Inflammatory macrophage (primary cell): ENCODE results near the gene ST8SIA6.
"Not testable (repeated sequence)": the region's sequence is repeated elsewhere in the genome, so short reads cannot be mapped to it uniquely, and the experiment has no call there.

Experiments
- DNase-seq, 2 donors: peaks; one replicate each; pipeline ENCODE4 v3.0.0-alpha.2; 2020 to 2022

Gene ST8SIA6

GRCh38 chr10:17340144-17340829 is 114.1 kb downstream of the ST8SIA6 start:
- DNase-seq: no peak

- no peak for DNase-seq
Measured at GRCh38 chr10:17335065-17335464, 119.3 kb downstream of the ST8SIA6 start.

DNA sequence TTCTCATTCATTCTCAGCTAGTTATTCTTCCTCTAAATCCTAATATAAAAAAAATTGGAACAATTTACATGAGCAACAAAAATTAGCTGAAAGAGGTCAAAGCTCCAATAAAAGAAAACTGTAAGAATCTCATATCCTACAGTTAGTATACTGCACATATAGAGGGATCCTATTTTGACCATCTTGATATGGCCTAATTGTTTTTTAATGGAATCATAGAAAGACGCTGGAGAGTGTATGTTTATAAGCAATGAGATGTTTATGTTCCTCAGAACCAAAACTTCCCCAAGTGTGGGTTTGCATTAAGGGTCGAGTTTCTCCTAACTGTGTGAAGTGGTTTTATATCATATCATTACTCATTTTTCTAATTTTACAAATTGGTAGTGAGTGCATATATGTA is 123.9 kb downstream of the ST8SIA6 start:
- DNase-seq: no peak

DNA sequence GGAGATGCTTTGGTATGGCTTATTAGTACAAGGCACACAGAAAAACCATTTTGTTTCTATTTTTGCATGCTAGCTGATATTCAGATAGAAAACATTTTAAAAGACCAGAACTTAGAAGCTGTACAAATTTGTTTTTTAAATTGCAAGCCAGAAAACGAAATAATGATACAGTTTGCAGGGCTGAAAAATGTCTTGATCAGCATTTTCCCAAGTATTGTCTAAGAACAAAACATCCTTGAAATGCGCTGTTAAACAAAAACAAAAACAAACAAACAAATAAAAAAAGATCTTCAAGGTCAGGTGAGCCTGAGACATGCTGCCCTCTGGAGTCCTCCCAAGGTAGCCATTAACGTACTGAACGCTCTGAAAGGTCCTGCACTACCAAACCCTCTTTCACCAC is 128.0 kb downstream of the ST8SIA6 start:
- DNase-seq: no peak

DNA sequence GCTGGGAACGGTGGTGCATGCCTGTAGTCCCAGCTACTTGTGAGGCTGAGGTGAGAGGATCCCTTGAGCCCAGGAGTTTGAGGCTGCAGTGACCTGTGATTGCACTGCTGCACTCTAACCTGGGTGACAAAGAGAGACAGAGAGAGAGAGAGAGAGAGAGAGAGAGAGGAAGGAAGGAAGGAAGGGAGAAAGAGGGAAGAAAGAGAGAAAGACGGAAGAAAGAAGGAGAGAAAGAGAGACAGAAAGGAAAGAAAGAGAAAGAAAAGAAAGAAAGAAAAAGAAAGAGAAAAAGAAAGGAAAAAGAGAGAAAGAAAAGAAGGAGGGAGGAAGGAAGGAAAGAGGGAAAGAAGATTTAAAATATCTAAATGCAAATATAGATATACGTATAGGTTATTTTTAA is 132.4 kb downstream of the ST8SIA6 start:
- not testable (repeated sequence) for DNase-seq

- no peak for DNase-seq
Measured at GRCh38 chr10:17316488-17317170, 137.8 kb downstream of the ST8SIA6 start.

DNA sequence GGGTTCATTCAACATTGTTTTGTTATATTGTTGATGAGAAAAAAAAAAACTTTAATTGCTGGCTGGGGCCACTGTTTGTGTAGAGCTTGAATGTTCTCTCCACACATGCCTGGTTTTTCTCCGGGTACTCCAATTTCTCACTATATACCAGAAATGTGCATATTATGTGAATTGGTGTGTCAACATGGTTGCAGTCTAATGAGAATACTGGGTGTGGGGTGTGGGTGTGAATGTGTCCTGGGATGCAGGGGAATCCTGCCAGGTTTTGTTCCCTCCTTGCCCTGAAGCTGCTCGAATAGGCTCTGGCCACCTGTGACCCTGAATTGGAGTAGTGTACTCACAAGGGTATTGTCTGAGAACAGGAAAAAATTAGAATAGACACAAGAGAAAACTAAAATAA is 145.0 kb downstream of the ST8SIA6 start:
- no peak for DNase-seq

GRCh38 chr10:17307123-17307522 is 147.3 kb downstream of the ST8SIA6 start:
- no peak for DNase-seq

DNA sequence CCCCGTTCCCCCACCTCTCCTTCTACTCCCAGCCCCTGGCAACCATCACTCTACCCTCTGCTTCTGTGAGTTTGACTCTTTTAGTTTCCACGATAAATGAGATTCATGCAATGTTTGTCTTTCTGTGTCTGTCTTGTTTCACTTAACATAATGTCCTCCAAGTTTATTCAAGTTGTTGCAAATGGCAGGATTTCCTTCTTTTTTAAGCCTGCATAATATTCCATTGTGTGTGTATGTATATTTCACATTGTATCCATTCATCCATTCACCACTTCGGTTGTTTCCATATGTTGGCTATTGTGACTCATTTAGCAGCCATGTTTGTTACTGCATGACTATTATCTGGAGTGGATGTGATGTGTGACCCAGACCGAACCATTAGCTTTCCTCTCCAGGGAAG is 162.0 kb downstream of the ST8SIA6 start:
- DNase-seq: no peak

GRCh38 chr10:17290226-17290625 is 164.2 kb downstream of the ST8SIA6 start:
- no peak for DNase-seq

DNA sequence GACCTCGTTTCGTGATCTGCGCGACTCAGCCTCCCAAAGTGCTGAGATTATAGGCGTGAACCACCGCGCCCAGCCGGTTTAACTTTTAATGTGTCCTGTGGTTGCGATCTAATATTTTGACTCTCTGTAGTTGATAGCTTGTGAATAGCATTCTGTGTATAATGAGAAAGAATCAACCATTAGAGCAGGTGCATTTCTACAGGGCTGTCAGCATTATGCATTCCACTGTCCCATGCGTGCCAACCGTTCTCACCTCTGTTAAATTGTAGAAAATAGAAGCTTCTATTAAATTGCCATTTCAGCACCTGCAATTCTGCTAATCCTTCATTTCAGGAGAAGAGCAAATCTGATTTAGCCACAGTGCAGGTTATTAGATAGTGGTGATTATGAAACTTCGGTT is 164.6 kb downstream of the ST8SIA6 start:
- no peak for DNase-seq

GRCh38 chr10:17286562-17287550 is 167.5 kb downstream of the ST8SIA6 start:
- DNase-seq: no peak

- DNase-seq: no peak
Measured at GRCh38 chr10:17282311-17282710, 172.1 kb downstream of the ST8SIA6 start.

GRCh38 chr10:17278607-17279240 is 175.7 kb downstream of the ST8SIA6 start:
- DNase-seq: no peak

DNA sequence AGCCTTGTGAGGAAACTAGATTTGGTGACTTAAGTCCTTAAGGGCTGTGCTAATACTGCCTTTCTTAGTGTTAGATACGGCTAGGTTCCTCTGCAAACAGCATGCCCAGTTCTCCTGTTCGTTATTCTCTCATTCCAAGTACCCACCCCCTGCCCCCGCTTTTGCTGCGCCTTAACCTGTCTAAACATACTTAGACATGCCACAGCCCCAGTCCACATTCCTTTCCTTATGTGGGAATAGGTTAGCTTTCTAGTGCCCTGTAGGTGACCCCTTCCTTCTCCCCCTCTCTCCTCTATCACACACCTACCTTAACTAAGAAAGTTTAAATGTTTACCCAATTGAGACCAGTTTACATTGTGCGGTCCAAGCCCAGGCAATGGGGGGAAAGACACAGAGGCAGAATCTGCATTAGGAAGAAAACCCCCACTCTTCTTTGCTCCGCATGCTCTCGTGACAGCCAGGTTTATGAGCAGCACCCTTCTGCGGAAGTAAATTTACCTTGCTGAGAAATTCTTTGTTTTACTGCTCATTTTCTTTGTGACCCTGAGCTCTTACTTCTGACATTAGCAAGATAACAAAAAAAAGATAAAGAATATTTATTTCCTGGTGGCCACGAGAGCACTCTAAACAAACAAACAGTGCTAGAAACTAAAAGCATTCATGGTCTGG is 177.5 kb downstream of the ST8SIA6 start:
- DNase-seq: no peak

GRCh38 chr10:17273403-17273802 is 181.0 kb downstream of the ST8SIA6 start:
- no peak for DNase-seq

- no peak for DNase-seq
Measured at GRCh38 chr10:17272648-17273047, 181.7 kb downstream of the ST8SIA6 start.
